ENCODE results near the gene TTI1.

Gene TTI1

DNA sequence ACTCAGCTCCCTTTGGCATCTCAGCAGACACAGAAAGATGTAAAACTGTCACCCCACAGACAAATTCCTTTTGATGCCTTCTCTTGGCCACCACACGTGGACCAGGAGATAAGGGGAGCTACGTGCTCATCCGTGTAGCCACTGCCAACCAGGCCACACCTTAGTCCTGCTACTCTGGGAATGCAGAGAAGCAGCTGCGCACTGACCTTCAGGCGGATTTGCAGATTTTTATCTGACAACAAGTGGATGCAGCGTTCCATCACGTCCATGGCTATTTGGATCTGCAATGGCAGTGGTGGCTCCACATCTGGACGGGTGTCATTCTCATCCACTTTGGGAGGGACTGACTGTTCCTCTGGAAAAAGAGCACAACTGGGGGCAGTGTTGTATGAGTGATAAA, 30.8 kb downstream of the TTI1 start:
- H3K9me3 ChIP-seq (ENCODE audit: control insufficient read depth, low read length) = no peaks in the 10 kb centered on the region
- no peak overlapping the region for H3K4me3 ChIP-seq (ENCODE audit: low read length)
- peaks cover 5% of the 10 kb centered on the region for H3K36me3 ChIP-seq (ENCODE audit: control insufficient read depth, insufficient read depth, low read length)
- H3K9ac ChIP-seq (ENCODE audit: low read length) = no peak overlapping the region
- no peaks in the 10 kb centered on the region for H3K4me1 ChIP-seq (ENCODE audit: control insufficient read depth, insufficient read depth, low read length)
- no peaks in the 10 kb centered on the region for H3K27me3 ChIP-seq (ENCODE audit: control insufficient read depth, insufficient read depth, low read length)

DNA sequence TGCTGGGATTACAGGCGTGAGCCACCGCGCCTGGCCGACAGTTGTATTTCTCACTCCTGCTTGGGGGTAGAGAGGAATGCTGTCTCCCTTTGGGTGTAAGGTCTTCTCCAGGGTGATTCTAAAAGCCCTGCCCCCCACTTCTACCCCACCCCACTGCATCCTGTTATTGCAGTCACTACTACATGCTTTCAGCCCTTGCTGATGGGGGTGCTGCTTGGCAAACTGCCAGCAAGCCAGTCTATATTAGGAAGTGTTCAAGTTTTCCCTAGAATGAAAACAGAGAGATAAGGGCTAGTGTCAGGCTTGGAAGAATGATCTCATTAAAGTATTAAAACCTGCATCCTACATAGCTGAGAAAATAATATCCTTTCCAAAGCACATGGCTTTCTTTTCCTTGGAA, 31.3 kb downstream of the TTI1 start:
- Histone ChIP-seq H3K27me3 (ENCODE audit: control insufficient read depth, insufficient read depth, low read length) (no peaks in the 10 kb centered on the region), H3K36me3 (ENCODE audit: control insufficient read depth, insufficient read depth, low read length) (peaks cover 5% of the 10 kb centered on the region), H3K4me3 (ENCODE audit: low read length) (no peak overlapping the region), H3K9me3 (ENCODE audit: control insufficient read depth, low read length) (no peaks in the 10 kb centered on the region), H3K9ac (ENCODE audit: low read length) (no peak overlapping the region), H3K4me1 (ENCODE audit: control insufficient read depth, insufficient read depth, low read length) (no peaks in the 10 kb centered on the region)

DNA sequence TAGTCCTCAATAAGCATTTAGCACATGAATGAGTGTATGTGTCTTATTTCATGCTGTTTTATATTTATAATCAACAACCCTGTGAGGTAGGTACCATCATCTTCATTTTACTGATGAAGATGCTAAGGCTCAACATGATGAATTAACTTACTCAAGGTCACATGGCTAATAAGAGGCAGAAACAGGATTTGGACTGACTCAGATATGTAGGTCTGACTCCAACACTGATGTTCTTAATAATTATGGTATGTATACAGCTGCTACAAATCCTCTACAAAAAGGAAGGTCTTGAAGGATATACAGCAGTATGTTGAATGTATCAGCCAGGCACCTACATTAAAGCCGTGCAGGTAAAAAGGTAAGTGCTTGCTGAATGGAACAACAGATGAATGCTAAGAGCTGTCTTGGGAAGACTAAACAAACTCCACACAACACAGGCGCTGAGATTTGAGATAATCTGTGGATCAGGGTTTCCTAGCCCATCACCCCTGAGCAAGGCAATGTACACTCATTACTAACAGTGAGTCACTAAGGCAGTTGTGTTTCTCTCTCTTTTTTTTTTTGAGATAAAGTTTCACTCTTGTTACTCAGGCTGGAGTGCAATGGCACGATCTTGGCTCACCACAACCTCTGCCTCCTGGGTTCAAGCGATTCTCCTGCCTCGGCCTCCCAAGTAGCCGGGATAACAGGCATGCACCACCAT, 31.9 kb downstream of the TTI1 start:
- Histone ChIP-seq H3K4me1 (ENCODE audit: control insufficient read depth, insufficient read depth, low read length) (no peaks in the 10 kb centered on the region), H3K9me3 (ENCODE audit: control insufficient read depth, low read length) (no peaks in the 10 kb centered on the region), H3K4me3 (ENCODE audit: low read length) (no peak overlapping the region), H3K9ac (ENCODE audit: low read length) (no peak overlapping the region), H3K27me3 (ENCODE audit: control insufficient read depth, insufficient read depth, low read length) (no peaks in the 10 kb centered on the region), H3K36me3 (ENCODE audit: control insufficient read depth, insufficient read depth, low read length) (peaks cover 5% of the 10 kb centered on the region)

DNA sequence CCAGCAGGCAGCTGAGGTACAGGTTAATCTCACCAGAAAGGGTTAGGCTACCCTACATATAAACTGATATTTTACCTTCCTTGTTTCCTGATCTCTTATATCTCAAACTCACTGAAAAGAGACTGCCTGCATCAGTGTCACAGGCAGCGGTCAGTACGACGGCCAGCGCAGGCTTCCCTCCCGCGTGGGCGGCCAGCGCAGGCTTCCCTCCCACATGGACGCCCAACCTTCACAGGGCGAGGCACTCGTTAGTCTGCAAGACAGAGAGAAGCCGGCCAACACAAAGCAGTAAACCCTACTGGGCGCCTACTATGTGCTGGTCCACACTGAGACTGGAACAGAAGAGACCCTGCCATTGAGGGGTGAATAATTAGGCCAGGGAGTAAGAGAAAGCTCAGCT, 33.0 kb downstream of the TTI1 start:
- no peaks in the 10 kb centered on the region for H3K4me1 ChIP-seq (ENCODE audit: control insufficient read depth, insufficient read depth, low read length)
- peaks cover 5% of the 10 kb centered on the region for H3K36me3 ChIP-seq (ENCODE audit: control insufficient read depth, insufficient read depth, low read length)
- H3K9ac ChIP-seq (ENCODE audit: low read length) = no peak overlapping the region
- no peak overlapping the region for H3K4me3 ChIP-seq (ENCODE audit: low read length)
- no peaks in the 10 kb centered on the region for H3K27me3 ChIP-seq (ENCODE audit: control insufficient read depth, insufficient read depth, low read length)
- H3K9me3 ChIP-seq (ENCODE audit: control insufficient read depth, low read length) = no peaks in the 10 kb centered on the region

DNA sequence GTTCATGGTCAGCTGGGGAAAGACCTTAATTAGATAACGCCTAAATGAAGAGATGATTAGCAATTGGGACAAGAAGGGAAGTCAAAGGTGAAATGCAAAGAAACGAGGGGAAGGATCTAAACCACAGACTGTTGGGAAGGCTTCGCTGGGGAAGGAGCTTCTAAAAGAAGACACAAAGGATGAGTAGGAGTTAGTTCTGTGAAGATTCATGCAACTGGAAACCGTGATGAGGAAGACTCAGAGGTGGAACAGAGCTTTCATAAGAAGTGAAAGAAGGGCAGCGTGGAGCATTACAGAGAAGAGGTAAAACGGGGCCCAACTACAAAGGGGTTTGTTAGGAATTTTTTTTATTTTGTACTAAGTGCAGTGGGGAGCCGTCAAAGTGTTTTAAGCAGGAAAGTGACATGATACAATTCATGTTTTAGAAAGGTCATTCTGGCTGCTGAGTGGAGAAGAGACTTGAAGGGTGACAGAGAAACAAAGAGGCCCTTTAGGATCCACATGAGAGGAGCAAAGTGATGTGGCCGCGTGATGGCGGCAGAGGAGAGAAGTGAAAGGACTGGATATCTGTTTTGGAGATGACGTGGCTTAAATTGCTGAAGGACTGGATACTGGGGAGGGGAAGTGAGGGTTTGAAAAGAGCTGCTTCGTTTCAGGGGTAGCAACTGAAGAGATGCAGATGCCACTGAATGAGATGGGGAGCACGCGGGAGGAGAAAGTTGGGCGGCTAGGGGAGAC, 33.6 kb downstream of the TTI1 start:
- no peak overlapping the region for H3K4me3 ChIP-seq (ENCODE audit: low read length)
- H3K4me1 ChIP-seq (ENCODE audit: control insufficient read depth, insufficient read depth, low read length) = no peaks in the 10 kb centered on the region
- no peaks in the 10 kb centered on the region for H3K27me3 ChIP-seq (ENCODE audit: control insufficient read depth, insufficient read depth, low read length)
- no peak overlapping the region for H3K9ac ChIP-seq (ENCODE audit: low read length)
- H3K36me3 ChIP-seq (ENCODE audit: control insufficient read depth, insufficient read depth, low read length) = peaks cover 5% of the 10 kb centered on the region
- H3K9me3 ChIP-seq (ENCODE audit: control insufficient read depth, low read length) = no peaks in the 10 kb centered on the region

DNA sequence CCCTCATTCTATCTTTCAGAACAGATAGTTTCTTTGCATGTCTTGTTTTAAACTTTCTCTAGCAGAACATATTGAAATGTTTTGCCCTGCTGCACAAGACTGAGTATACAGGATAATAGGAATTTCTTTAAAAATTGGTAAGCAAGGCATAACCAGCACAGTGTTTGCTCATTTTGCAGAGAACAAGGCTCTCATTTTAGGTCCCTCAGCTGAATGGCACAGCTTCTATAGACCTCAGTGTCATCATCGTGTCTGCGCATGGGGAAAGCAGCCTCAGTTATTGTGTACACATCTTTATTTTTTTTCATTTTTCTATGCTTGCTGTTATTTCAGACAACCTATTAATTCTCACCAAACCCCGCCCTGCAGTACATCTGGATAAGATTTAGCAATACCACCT, 35.7 kb downstream of the TTI1 start:
- Histone ChIP-seq H3K9ac (ENCODE audit: low read length) (no peak overlapping the region), H3K4me3 (ENCODE audit: low read length) (no peak overlapping the region), H3K27me3 (ENCODE audit: control insufficient read depth, insufficient read depth, low read length) (no peaks in the 10 kb centered on the region), H3K36me3 (ENCODE audit: control insufficient read depth, insufficient read depth, low read length) (peaks cover 5% of the 10 kb centered on the region), H3K4me1 (ENCODE audit: control insufficient read depth, insufficient read depth, low read length) (peaks cover 7% of the 10 kb centered on the region), H3K9me3 (ENCODE audit: control insufficient read depth, low read length) (no peaks in the 10 kb centered on the region)

DNA sequence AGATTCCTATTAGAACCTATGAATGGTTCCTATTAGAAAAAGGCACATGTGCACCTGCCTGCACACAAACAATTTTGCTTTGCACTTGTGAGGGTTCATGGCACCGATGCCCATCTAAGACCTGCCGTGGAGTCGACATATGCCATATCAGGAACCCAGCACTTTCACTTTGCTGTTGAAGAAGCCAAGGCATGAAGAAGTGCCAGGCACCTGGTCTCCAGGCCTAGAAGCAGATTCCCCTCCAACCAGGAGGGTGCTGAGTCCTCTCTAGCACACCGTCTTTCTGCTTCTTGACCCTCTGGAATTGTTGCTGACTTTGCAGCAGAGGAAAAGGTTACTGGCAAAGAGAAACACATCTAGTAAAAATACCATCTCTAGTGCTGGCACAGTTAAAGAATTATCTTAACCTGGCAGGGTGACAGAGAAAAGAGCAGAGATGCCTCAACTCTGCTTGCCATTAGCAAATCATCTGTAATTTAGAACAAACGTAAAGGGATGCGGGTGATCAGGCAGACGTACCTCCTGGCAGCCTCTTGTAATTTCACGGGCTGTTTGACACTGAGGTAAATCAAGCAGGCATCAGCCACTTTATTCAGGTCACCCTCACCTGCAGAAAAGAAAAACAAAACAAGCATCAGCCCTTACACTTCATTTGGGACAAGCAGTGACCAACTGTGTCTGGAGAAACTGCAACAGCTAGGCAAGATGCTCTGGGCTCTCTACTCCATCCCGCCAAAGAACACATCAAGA, 37.2 kb downstream of the TTI1 start:
- Histone ChIP-seq H3K9ac (ENCODE audit: low read length) (no peak overlapping the region), H3K27me3 (ENCODE audit: control insufficient read depth, insufficient read depth, low read length) (no peaks in the 10 kb centered on the region), H3K4me3 (ENCODE audit: low read length) (no peak overlapping the region), H3K9me3 (ENCODE audit: control insufficient read depth, low read length) (no peaks in the 10 kb centered on the region), H3K4me1 (ENCODE audit: control insufficient read depth, insufficient read depth, low read length) (peaks cover 16% of the 10 kb centered on the region), H3K36me3 (ENCODE audit: control insufficient read depth, insufficient read depth, low read length) (no peaks in the 10 kb centered on the region)

DNA sequence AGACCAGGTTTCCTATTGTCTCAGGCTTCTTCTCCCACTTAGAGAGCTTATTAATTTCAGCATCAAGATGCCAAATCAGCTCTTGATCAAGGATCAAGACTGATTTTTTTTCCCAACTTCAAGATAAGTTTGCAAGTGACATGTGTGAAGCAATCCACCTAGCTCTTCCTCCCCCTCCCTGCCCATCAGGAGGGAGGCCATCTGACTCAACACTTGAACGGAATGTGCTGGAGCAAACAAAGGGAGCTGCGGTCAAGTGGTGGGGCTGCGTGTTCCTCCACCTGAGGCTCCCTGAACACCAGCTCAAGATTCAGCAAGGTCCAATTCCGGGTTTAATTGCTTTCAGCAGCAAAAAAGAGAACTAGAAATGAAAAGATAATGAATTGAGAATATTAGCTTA, 38.7 kb downstream of the TTI1 start:
- Histone ChIP-seq H3K27me3 (ENCODE audit: control insufficient read depth, insufficient read depth, low read length) (no peaks in the 10 kb centered on the region), H3K4me3 (ENCODE audit: low read length) (no peak overlapping the region), H3K36me3 (ENCODE audit: control insufficient read depth, insufficient read depth, low read length) (no peaks in the 10 kb centered on the region), H3K4me1 (ENCODE audit: control insufficient read depth, insufficient read depth, low read length) (peaks cover 30% of the 10 kb centered on the region), H3K9me3 (ENCODE audit: control insufficient read depth, low read length) (no peaks in the 10 kb centered on the region), H3K9ac (ENCODE audit: low read length) (no peak overlapping the region)

DNA sequence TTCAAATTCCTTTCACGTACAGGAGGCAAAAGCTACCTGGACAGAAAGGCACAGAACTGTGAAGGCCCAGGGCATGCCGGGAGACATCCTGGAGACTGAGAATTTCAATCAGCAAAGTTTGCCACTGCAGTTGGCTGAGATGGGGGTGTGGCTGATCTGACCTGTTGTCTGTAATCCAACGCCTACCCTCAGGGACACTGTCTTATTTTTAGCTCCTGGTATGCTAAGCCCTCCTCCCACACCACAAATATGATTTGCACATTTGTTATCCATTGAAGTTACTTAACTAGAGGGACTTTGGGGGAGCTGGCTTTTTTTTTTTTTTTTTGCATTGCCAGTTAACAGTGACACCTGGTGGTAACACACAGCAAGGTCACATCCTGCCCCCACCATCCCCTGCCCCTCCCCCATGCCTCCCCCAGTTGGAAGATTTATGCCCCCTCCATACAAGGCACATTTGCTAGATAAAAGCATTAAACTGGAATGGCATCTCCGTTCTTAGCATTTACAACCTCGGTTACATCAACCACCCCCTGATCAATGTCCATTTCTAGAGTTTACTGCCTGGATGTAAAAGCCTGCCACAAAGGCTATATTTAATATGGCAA, 40.4 kb downstream of the TTI1 start:
- H3K4me3 ChIP-seq (ENCODE audit: low read length) = no peak overlapping the region
- H3K4me1 ChIP-seq (ENCODE audit: control insufficient read depth, insufficient read depth, low read length) = peaks cover 38% of the 10 kb centered on the region
- H3K9me3 ChIP-seq (ENCODE audit: control insufficient read depth, low read length) = no peaks in the 10 kb centered on the region
- H3K27me3 ChIP-seq (ENCODE audit: control insufficient read depth, insufficient read depth, low read length) = no peaks in the 10 kb centered on the region
- H3K36me3 ChIP-seq (ENCODE audit: control insufficient read depth, insufficient read depth, low read length) = no peaks in the 10 kb centered on the region
- H3K9ac ChIP-seq (ENCODE audit: low read length) = no peak overlapping the region

DNA sequence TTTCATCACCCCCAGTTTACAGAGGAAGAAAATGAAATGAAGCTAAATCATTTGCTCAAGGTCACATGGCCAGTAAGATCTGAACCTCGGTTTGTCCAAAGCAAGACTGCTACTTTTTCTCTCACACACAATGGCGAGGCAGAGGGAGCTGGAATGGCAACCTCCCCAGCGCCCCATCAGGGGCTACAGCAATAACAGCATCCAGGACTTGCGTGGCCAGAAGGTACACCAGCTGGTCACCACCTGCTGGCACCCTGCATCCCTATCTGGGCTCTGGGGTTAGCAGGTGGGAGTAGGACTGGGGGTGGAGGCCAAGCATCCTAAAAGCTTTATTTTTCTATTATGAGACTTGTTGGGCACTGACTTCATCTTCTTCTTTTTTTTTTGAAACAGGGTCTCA, 41.3 kb downstream of the TTI1 start:
- no peak overlapping the region for H3K9ac ChIP-seq (ENCODE audit: low read length)
- no peaks in the 10 kb centered on the region for H3K27me3 ChIP-seq (ENCODE audit: control insufficient read depth, insufficient read depth, low read length)
- no peaks in the 10 kb centered on the region for H3K9me3 ChIP-seq (ENCODE audit: control insufficient read depth, low read length)
- H3K36me3 ChIP-seq (ENCODE audit: control insufficient read depth, insufficient read depth, low read length) = no peaks in the 10 kb centered on the region
- H3K4me3 ChIP-seq (ENCODE audit: low read length) = no peak overlapping the region
- H3K4me1 ChIP-seq (ENCODE audit: control insufficient read depth, insufficient read depth, low read length) = peaks cover 48% of the 10 kb centered on the region

DNA sequence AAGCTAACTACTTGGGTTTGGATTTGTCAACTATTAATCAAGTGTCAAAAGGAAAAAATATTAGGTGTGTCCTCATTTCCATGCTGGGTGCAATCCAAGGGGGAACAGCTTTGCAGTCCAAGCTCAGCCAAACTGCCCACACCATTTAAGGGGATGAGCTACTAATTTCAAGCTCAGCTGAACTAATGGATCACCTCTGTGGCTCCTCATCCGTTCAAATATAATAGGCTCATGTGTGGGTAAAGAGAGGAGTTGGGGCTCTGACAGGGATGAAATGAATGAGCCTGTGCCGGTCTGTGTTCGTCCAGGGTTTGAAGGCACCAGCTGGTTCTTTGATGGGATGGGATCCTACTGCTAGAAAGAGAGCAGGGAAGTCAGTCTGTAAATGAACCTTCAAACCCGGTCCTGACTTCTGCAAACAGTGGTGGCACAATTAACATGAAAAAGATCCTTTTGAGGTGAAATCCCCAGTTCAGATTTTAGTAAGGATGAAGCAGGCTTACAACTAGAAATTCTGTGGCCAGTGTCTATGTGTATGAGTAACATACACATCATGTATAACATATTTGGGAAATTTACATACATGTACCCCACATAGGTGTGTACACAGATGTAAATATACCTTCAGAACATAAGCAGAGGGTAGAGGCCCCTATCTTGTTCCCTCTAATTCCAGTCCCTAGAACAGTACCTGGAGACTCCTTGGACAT, 41.9 kb downstream of the TTI1 start:
- H3K9ac ChIP-seq (ENCODE audit: low read length) = no peak overlapping the region
- no peaks in the 10 kb centered on the region for H3K27me3 ChIP-seq (ENCODE audit: control insufficient read depth, insufficient read depth, low read length)
- no peak overlapping the region for H3K4me3 ChIP-seq (ENCODE audit: low read length)
- H3K36me3 ChIP-seq (ENCODE audit: control insufficient read depth, insufficient read depth, low read length) = no peaks in the 10 kb centered on the region
- no peaks in the 10 kb centered on the region for H3K9me3 ChIP-seq (ENCODE audit: control insufficient read depth, low read length)
- peaks cover 54% of the 10 kb centered on the region for H3K4me1 ChIP-seq (ENCODE audit: control insufficient read depth, insufficient read depth, low read length)

Measured in mucosa of stomach (tissue), 1 donor.